OCI-LY1 (cell line): ENCODE data around the gene ST8SIA2.

Experiments used
- H2AFZ ChIP-seq: fragments of 200-600 bp; sonication (generic), shearing (Covaris generic); 2 replicates; pipeline ENCODE4 v1.6.0; 2014; ENCODE audit warnings: antibody characterized with exemption, mild to moderate bottlenecking, low read length
- H3F3A ChIP-seq: fragments of 200-600 bp; sonication (generic), shearing (Covaris generic); 2 replicates; pipeline ENCODE4 v1.6.0; 2014; ENCODE audit warnings: mild to moderate bottlenecking, antibody characterized with exemption, low read length, moderate library complexity; ENCODE audit not compliant: insufficient read depth
- H3K27ac ChIP-seq: fragments of 200-600 bp; sonication (generic); 2 replicates; pipeline ENCODE4 v1.5.1; 2014; ENCODE audit warnings: low read length, mixed run types, mild to moderate bottlenecking, low read depth; ENCODE audit not compliant: poor library complexity, severe bottlenecking
- H3K27me3 ChIP-seq: fragments of 200-600 bp; sonication (generic); 2 replicates; pipeline ENCODE4 v1.6.0; 2014; ENCODE audit warnings: antibody characterized with exemption, mild to moderate bottlenecking, low read length, moderate library complexity; ENCODE audit not compliant: insufficient read depth
- H3K36me3 ChIP-seq: fragments of 200-600 bp; sonication (generic); 2 replicates; pipeline ENCODE4 v1.6.1; 2014; ENCODE audit warnings: mild to moderate bottlenecking, antibody characterized with exemption, low read length, moderate library complexity, mixed read lengths; ENCODE audit not compliant: insufficient read depth
- H3K4me1 ChIP-seq: fragments of 200-600 bp; sonication (generic); 2 replicates; pipeline ENCODE4 v1.5.1; 2014; ENCODE audit warnings: mild to moderate bottlenecking, low read length, moderate library complexity; ENCODE audit not compliant: insufficient read depth, severe bottlenecking
- H3K4me2 ChIP-seq: fragments of 200-600 bp; sonication (generic), shearing (Covaris generic); 2 replicates; pipeline ENCODE4 v1.6.1; 2014; ENCODE audit warnings: low read length
- H3K4me3 ChIP-seq: fragments of 200-600 bp; sonication (generic); 2 replicates; pipeline ENCODE4 v1.5.1; 2014; ENCODE audit warnings: low read length, low read depth, mild to moderate bottlenecking, mixed read lengths; ENCODE audit not compliant: poor library complexity, severe bottlenecking
- H3K79me2 ChIP-seq: fragments of 200-600 bp; shearing (Covaris generic); 2 replicates; pipeline ENCODE4 v1.6.1; 2016; ENCODE audit warnings: mixed run types, low read length, mixed read lengths; ENCODE audit not compliant: insufficient read depth
- H3K9ac ChIP-seq: fragments of 200-600 bp; sonication (generic), shearing (Covaris generic); 2 replicates; pipeline ENCODE4 v1.6.1; 2014; ENCODE audit warnings: mild to moderate bottlenecking, low read length, mixed read lengths
- H3K9me2 ChIP-seq: fragments of 200-600 bp; sonication (generic), shearing (Covaris generic); 2 replicates; pipeline ENCODE4 v1.6.1; 2014; ENCODE audit warnings: low read depth, mild to moderate bottlenecking, low read length, mixed read lengths
- H3K9me3 ChIP-seq: fragments of 200-600 bp; shearing (Covaris generic); 2 replicates; pipeline ENCODE4 v1.6.1; 2014; ENCODE audit warnings: low read length, mixed read lengths
- H4K20me1 ChIP-seq: fragments of 200-600 bp; sonication (generic), shearing (Covaris generic); 2 replicates; pipeline ENCODE4 v1.6.0; 2016; ENCODE audit warnings: mild to moderate bottlenecking, low read length; ENCODE audit not compliant: insufficient read depth
- CTCF ChIP-seq: fragments of 200-600 bp; sonication (generic), shearing (Covaris generic); IDR thresholded peaks from 2 replicates; pipeline ENCODE4 v1.5.1; 2017; ENCODE audit warnings: mild to moderate bottlenecking, antibody characterized with exemption, low read length, moderate library complexity, mixed read lengths
- EZH2 ChIP-seq: fragments of 200-600 bp; sonication (generic), shearing (Covaris generic); IDR thresholded peaks from 2 replicates; pipeline ENCODE4 v1.8.0; 2017; ENCODE audit warnings: borderline replicate concordance, mixed run types, mild to moderate bottlenecking, antibody characterized with exemption, low read length, moderate library complexity, mixed read lengths

Gene ST8SIA2

GRCh38 chr15:92503889-92504288 is 110.2 kb downstream of the ST8SIA2 start:
- H3K27me3 ChIP-seq, result peaks cover 6% of the 10 kb centered on the region; the same call in 1 of the 2 replicates
- TF ChIP-seq CTCF, result no peak
- TF ChIP-seq EZH2, result no peak

GRCh38 chr15:92505611-92506010 is 111.9 kb downstream of the ST8SIA2 start:
- H3K4me2 ChIP-seq, result no peak overlapping the region

More at GRCh38 chr15:92503889-92504288, 110.2 kb downstream of the ST8SIA2 start:
- no peak overlapping the region for H3K27ac ChIP-seq
- H3K4me2 ChIP-seq, result no peak overlapping the region
- H3K9me2 ChIP-seq, result no peaks in the 10 kb centered on the region
- H3K9me3 ChIP-seq, result no peaks in the 10 kb centered on the region
- H3F3A ChIP-seq, result no peaks in the 10 kb centered on the region
- no peak overlapping the region for H3K9ac ChIP-seq
- no peak overlapping the region for H2AFZ ChIP-seq
- H3K79me2 ChIP-seq, result no peaks in the 10 kb centered on the region
- H3K4me1 ChIP-seq, result no peaks in the 10 kb centered on the region
- H3K36me3 ChIP-seq, result no peaks in the 10 kb centered on the region
- no peak overlapping the region for H3K4me3 ChIP-seq
- H4K20me1 ChIP-seq, result no peaks in the 10 kb centered on the region

GRCh38 chr15:92506506-92506905 is 112.8 kb downstream of the ST8SIA2 start:
- H3K4me3 ChIP-seq, result no peak overlapping the region
- no peaks in the 10 kb centered on the region for H3K27me3 ChIP-seq
- H2AFZ ChIP-seq, result no peak overlapping the region
- H3K9me3 ChIP-seq, result no peaks in the 10 kb centered on the region
- no peak overlapping the region for H3K9ac ChIP-seq
- H3K79me2 ChIP-seq, result no peaks in the 10 kb centered on the region
- TF ChIP-seq EZH2 (no peak), CTCF (no peak)
- H3K4me1 ChIP-seq, result no peaks in the 10 kb centered on the region
- no peak overlapping the region for H3K4me2 ChIP-seq
- H3K9me2 ChIP-seq, result no peaks in the 10 kb centered on the region
- no peaks in the 10 kb centered on the region for H3F3A ChIP-seq
- no peaks in the 10 kb centered on the region for H4K20me1 ChIP-seq
- no peaks in the 10 kb centered on the region for H3K36me3 ChIP-seq
- no peak overlapping the region for H3K27ac ChIP-seq

More at GRCh38 chr15:92505611-92506010, 111.9 kb downstream of the ST8SIA2 start:
- no peak overlapping the region for H2AFZ ChIP-seq
- no peaks in the 10 kb centered on the region for H3K27me3 ChIP-seq
- H3K79me2 ChIP-seq, result no peaks in the 10 kb centered on the region
- no peaks in the 10 kb centered on the region for H3K9me2 ChIP-seq
- H3K36me3 ChIP-seq, result no peaks in the 10 kb centered on the region
- H3K9ac ChIP-seq, result no peak overlapping the region
- H4K20me1 ChIP-seq, result no peaks in the 10 kb centered on the region
- TF ChIP-seq CTCF, result no peak
- no peak for TF ChIP-seq EZH2
- H3K4me1 ChIP-seq, result no peaks in the 10 kb centered on the region
- no peak overlapping the region for H3K4me3 ChIP-seq
- H3F3A ChIP-seq, result no peaks in the 10 kb centered on the region
- H3K27ac ChIP-seq, result no peak overlapping the region
- H3K9me3 ChIP-seq, result no peaks in the 10 kb centered on the region
